ENCODE results near the gene MOB3C.

Gene MOB3C

DNA sequence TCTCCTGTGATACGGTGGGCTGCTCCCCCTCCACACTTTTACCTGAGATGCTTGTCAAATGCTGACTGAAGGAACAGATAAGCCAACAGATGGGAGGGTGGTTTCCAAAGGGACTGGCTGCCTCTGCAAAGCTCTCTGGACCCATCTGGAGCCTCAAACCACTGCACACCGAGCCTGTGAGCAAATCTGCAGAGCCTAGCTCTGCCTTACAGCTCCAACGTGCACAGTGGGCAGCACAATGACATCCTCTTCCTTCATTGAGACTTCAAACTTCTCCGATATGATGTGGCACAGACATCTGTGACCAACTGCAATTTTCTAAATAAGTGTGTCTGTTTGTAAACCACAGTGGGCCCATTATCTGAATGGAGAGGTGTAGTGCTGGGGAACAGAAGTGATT is 38.9 kb downstream of the MOB3C start:
- no peak for DNase-seq
- Histone ChIP-seq H3K9me3 (no peaks in the 10 kb centered on the region), H3K27me3 (no peaks in the 10 kb centered on the region), H3K36me3 (no peaks in the 10 kb centered on the region), H3K4me1 (no peaks in the 10 kb centered on the region), H3K4me3 (ENCODE audit: low read depth, low read length) (no peak overlapping the region)
- TF ChIP-seq, protein P1, sequence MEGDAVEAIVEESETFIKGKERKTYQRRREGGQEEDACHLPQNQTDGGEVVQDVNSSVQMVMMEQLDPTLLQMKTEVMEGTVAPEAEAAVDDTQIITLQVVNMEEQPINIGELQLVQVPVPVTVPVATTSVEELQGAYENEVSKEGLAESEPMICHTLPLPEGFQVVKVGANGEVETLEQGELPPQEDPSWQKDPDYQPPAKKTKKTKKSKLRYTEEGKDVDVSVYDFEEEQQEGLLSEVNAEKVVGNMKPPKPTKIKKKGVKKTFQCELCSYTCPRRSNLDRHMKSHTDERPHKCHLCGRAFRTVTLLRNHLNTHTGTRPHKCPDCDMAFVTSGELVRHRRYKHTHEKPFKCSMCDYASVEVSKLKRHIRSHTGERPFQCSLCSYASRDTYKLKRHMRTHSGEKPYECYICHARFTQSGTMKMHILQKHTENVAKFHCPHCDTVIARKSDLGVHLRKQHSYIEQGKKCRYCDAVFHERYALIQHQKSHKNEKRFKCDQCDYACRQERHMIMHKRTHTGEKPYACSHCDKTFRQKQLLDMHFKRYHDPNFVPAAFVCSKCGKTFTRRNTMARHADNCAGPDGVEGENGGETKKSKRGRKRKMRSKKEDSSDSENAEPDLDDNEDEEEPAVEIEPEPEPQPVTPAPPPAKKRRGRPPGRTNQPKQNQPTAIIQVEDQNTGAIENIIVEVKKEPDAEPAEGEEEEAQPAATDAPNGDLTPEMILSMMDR (IDR thresholded peaks at IDR 0.05; ENCODE audit: low read depth, low read length) = no peak

GRCh38 chr1:46576596-46576995 is 40.0 kb downstream of the MOB3C start:
- Histone ChIP-seq H3K27me3 (no peaks in the 10 kb centered on the region), H3K4me3 (ENCODE audit: low read depth, low read length) (no peak overlapping the region), H3K4me1 (no peaks in the 10 kb centered on the region), H3K36me3 (no peaks in the 10 kb centered on the region), H3K9me3 (no peaks in the 10 kb centered on the region)
- DNase-seq = no peak
- TF ChIP-seq, protein P1 (IDR thresholded peaks at IDR 0.05; ENCODE audit: low read depth, low read length) = no peak

- no peaks in the 10 kb centered on the region for H3K36me3 ChIP-seq
- no peaks in the 10 kb centered on the region for H3K27me3 ChIP-seq
- H3K4me1 ChIP-seq = no peaks in the 10 kb centered on the region
- no peak for DNase-seq
- TF ChIP-seq, protein P1 (IDR thresholded peaks at IDR 0.05; ENCODE audit: low read depth, low read length) = no peak
- no peak overlapping the region for H3K4me3 ChIP-seq (ENCODE audit: low read depth, low read length)
- no peaks in the 10 kb centered on the region for H3K9me3 ChIP-seq
Measured at GRCh38 chr1:46575778-46576177, 40.8 kb downstream of the MOB3C start.

DNA sequence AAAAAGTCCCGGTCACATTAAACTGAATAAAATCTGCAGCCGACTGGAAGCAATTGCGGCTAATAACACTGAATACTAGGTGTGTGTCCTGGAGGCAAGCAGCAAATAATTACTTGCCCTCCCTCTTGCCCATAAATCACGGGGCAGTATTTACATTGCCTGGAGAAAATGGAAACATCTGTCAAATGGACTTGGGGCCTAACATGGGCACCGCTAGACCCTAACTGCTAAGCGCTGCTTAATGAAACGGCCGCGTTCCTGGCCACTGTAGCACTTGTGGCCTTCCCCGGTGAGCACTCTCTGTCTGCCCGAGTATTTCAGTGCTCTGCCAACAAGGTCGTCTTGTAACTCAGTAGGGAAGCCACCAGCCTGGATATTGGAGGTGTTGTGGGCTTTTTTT is 41.3 kb downstream of the MOB3C start:
- no peak for DNase-seq
- no peaks in the 10 kb centered on the region for H3K4me1 ChIP-seq
- TF ChIP-seq, protein P1 (IDR thresholded peaks at IDR 0.05; ENCODE audit: low read depth, low read length) = no peak

GRCh38 chr1:46571691-46572225 is 44.9 kb downstream of the MOB3C start:
- Histone ChIP-seq H3K4me1 (no peaks in the 10 kb centered on the region), H3K27me3 (no peaks in the 10 kb centered on the region), H3K4me3 (ENCODE audit: low read depth, low read length) (no peak overlapping the region), H3K9me3 (no peaks in the 10 kb centered on the region), H3K36me3 (no peaks in the 10 kb centered on the region)
- DNase-seq = no peak
- TF ChIP-seq, protein P1 (IDR thresholded peaks at IDR 0.05; ENCODE audit: low read depth, low read length) = no peak

More for the DNA sequence above, 41.3 kb downstream of the MOB3C start:
- H3K27me3 ChIP-seq = no peaks in the 10 kb centered on the region
- H3K9me3 ChIP-seq = no peaks in the 10 kb centered on the region
- H3K4me3 ChIP-seq (ENCODE audit: low read depth, low read length) = no peak overlapping the region
- no peaks in the 10 kb centered on the region for H3K36me3 ChIP-seq

- no peak for DNase-seq
- TF ChIP-seq, protein P1 (IDR thresholded peaks at IDR 0.05; ENCODE audit: low read depth, low read length) = no peak
- Histone ChIP-seq H3K4me1 (no peaks in the 10 kb centered on the region), H3K36me3 (no peaks in the 10 kb centered on the region), H3K9me3 (no peaks in the 10 kb centered on the region), H3K4me3 (ENCODE audit: low read depth, low read length) (no peak overlapping the region), H3K27me3 (no peaks in the 10 kb centered on the region)
Measured at GRCh38 chr1:46569884-46570725, 46.5 kb downstream of the MOB3C start.

All from BE2C (cell line).